ENCODE data around the gene ADCYAP1R1.
"Not testable (repeated sequence)": the region's sequence is repeated elsewhere in the genome, so short reads cannot be mapped to it uniquely, and the experiment has no call there.

ADCYAP1R1 gene

GRCh38 chr7:31146030-31146429 lies 93.9 kb downstream of the ADCYAP1R1 start:
- no peak for DNase-seq

GRCh38 chr7:31146538-31146937 lies 94.4 kb downstream of the ADCYAP1R1 start:
- no peak for DNase-seq

GRCh38 chr7:31151849-31152248 lies 99.7 kb downstream of the ADCYAP1R1 start:
- DNase-seq: no peak

GRCh38 chr7:31153318-31153717 lies 101.2 kb downstream of the ADCYAP1R1 start:
- not testable (repeated sequence) for DNase-seq

- no peak for DNase-seq
Measured at GRCh38 chr7:31160941-31161340, 108.8 kb downstream of the ADCYAP1R1 start.
